H1 (cell line): ENCODE measurements around the gene NFKBIL1. TPM values are rescaled to one million over a fixed set of nuclear protein-coding genes. Genes with fewer than 3 reads are reported as not detected.

Experiments
- CHD2 ChIP-seq: IDR thresholded peaks from 2 replicates; pipeline ENCODE4 v1.6.1; 2012; ENCODE audit warnings: low read length, improper control_type of control experiment
- CHD7 ChIP-seq: fragments of 300-600 bp; sonication (generic); IDR thresholded peaks from 2 replicates; pipeline ENCODE4 v1.7.1; 2012; ENCODE audit warnings: low read length, moderate library complexity, mild to moderate bottlenecking, inconsistent platforms; ENCODE audit not compliant: insufficient replicate concordance
- GABPA ChIP-seq: IDR thresholded peaks from 2 replicates; pipeline ENCODE4 v1.6.1; 2011; ENCODE audit warnings: mild to moderate bottlenecking, low read length, moderate library complexity, borderline replicate concordance; ENCODE audit not compliant: insufficient read depth
- HDAC2 ChIP-seq, 2 experiments: fragments of 300-600 bp in 1 of 2; sonication (generic) in 1 of 2; IDR thresholded peaks; 2 replicates each; pipeline ENCODE4 v1.6.1; 2011 to 2012; ENCODE audit warnings: low read depth in 2 of 2, low read length in 2 of 2, mild to moderate bottlenecking in 2 of 2, moderate library complexity in 2 of 2, borderline replicate concordance in 1 of 2, inconsistent platforms in 1 of 2
- SAP30 ChIP-seq: fragments of 300-600 bp; sonication (generic); IDR thresholded peaks from 2 replicates; pipeline ENCODE4 v1.7.1; 2012; ENCODE audit warnings: low read length, moderate library complexity, mild to moderate bottlenecking, inconsistent platforms; ENCODE audit not compliant: insufficient read depth, insufficient replicate concordance
- SIRT6 ChIP-seq: IDR thresholded peaks from one replicate; pipeline ENCODE4 v1.7.1; 2012; ENCODE audit warnings: low read length, inconsistent platforms
- TCF12 ChIP-seq: IDR thresholded peaks from 2 replicates; pipeline ENCODE4 v1.6.1; 2011; ENCODE audit warnings: low read depth, mild to moderate bottlenecking, low read length
- USF2 ChIP-seq: IDR thresholded peaks from 2 replicates; pipeline ENCODE4 v1.6.1; 2011; ENCODE audit warnings: low read length, improper control_type of control experiment
- polyA plus RNA-seq, 7 experiments: library from polyadenylated mRNA; depleted of rRNA in 3 of 7; stranded (reverse) in 5 of 7; unstranded in 2 of 7; fragments of >200 nt in 5 of 7; fragments of 200-250 nt in 2 of 7; gene quantifications; 1 replicate in 5 of 7; 2 replicates in 1 of 7; 4 replicates in 1 of 7; pipeline versions ENCODE4 v1.2.1 to v1.2.3, GENCODE V29; 2011 to 2013; ENCODE audit warnings: missing spikeins in 2 of 7, mixed read lengths in 2 of 7
- total RNA-seq: library from RNA; stranded (reverse); fragmentation: NEBNext Ultra II Directional; extraction: Animal tissue kit (Norgen Biotek cat#: 25700); gene quantifications from 2 replicates; pipeline ENCODE4 v1.2.1, GENCODE V29; 2021

NFKBIL1 gene
- total and polyA plus RNA-seq, 2 of the 8 experiments (the other 6 are each of a cell fraction or from before 2014, with no cell fraction given): 7.5 to 11.2 TPM

GRCh38 chr6:31546339-31546957 is 960 bp upstream of the NFKBIL1 start, which contains the start of gene ATP6V1G2 (continued):
- no peak for TF ChIP-seq CHD7
- TF ChIP-seq SIRT6: no peak
- TF ChIP-seq USF2: no peak
- TF ChIP-seq SAP30: peak; percentile 70
- TF ChIP-seq CHD2: peak; percentile 68
- TF ChIP-seq TCF12: 0 out of 2 replicates have a peak, but pooled peaks have one; percentile 30
- TF ChIP-seq GABPA: peak; percentile 81; the same call in 1 of the 2 replicates
- peak in 1 of 2 experiments; percentile 80; a peak in 1 of 4 replicates for TF ChIP-seq HDAC2 (IDR thresholded peaks at IDR 0.05; ENCODE audit: borderline replicate concordance in 1 of 2, low read depth in 2 of 2, low read length in 2 of 2)
